Fibroblast of peridontal ligament (primary cell): ENCODE results near the gene MUS81.
"Not testable (repeated sequence)": the region's sequence is repeated elsewhere in the genome, so short reads cannot be mapped to it uniquely, and the experiment has no call there.

Source experiments
- DNase-seq: peaks from one replicate; pipeline ENCODE4 v3.0.0-alpha.2; 2010; ENCODE audit errors: extremely low read depth

Gene MUS81, protein sequence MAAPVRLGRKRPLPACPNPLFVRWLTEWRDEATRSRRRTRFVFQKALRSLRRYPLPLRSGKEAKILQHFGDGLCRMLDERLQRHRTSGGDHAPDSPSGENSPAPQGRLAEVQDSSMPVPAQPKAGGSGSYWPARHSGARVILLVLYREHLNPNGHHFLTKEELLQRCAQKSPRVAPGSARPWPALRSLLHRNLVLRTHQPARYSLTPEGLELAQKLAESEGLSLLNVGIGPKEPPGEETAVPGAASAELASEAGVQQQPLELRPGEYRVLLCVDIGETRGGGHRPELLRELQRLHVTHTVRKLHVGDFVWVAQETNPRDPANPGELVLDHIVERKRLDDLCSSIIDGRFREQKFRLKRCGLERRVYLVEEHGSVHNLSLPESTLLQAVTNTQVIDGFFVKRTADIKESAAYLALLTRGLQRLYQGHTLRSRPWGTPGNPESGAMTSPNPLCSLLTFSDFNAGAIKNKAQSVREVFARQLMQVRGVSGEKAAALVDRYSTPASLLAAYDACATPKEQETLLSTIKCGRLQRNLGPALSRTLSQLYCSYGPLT

GRCh38 chr11:65860278-65861164, at the start of gene MUS81:
Gene MUS81 (plus strand): TSS chr11:65860433. CDS start chr11:65860754, 321 bp downstream.
- DNase-seq, result peak; percentile 97

DNA sequence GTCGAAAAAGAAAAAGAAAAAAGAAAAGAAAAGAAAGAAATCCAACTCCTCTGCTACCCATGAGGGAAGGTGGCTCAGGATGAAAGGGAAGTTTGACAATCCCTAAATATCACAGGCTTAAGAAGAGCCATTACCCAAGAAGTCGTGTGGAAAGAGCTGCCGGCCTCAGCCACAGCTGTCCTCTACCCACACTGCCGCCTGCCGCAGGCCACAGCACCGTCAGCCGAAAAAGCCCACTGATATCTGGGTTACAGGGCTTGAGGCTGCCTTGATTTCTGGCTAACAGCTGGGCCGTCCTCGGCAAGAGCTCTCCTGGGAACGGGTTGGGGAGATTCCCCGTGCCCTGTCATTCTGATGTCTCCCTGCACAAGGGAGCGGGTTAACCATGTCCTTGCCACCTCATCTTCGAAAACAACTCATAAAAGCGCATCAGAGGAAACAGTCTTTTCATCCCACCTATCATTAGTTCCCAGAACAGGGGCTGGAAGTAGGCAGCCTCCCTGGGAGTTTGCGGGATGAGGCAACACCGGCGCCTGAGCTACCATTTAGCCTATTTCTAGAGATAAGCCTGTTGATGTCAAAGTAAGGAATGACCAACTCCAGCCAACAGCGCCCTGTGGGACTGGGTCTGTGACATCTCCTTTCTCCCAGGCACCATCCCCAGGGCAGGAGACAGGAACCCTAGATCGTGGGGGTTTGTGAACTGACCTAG, 48.3 kb upstream of the MUS81 start:
- DNase-seq, result no peak

GRCh38 chr11:65814131-65814985, 45.9 kb upstream of the MUS81 start:
- no peak for DNase-seq

DNA sequence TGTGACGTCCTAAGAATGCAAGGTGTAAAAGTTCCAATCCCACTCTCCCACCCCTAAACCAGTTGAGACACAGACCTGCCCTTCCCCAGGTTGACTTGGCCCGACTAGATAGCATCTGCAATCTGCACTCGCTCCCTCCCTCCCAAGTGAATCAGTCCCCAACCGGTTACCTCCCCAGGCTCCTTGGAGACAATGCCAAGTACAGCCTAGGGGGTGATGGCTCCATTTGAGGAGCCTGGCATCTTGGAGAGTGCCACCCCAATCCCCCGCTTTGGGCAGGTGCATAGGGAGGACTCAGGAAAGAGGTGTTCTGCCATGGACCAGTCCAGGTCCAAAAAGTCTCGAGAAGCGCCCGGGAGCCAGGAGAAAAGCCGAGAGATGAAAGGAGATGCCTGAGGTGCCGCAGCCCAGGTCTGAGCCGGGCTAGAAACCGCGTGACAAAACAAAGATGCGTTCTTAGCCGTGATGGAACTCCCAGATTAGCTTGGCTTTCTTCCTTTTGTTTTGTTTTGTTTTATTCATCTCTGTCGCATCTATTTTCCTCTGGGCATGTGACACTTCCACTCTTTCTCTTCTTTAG, 45.2 kb upstream of the MUS81 start:
- DNase-seq, result no peak

DNA sequence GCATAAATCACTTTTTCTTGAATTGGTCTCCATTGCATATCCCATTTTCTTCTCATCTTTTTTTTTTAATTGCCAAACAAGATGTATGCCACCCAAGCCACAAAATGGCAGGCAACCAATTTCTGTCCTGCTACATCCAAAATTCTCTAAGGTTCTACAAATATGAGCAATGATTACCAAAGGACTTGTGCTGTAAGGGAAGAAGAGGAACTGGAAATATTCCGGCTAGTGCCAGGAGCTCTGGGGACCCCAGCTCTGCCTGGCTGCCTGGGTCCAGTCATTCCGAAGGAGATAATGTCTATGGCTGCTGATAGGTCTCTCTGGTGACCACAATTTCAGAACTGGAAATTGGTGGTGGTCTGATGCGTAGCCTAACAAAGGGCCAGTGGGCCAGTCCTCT, 43.5 kb upstream of the MUS81 start:
- no peak for DNase-seq

- peak; percentile 31 for DNase-seq
Measured at GRCh38 chr11:65817312-65817834, 42.9 kb upstream of the MUS81 start.

DNA sequence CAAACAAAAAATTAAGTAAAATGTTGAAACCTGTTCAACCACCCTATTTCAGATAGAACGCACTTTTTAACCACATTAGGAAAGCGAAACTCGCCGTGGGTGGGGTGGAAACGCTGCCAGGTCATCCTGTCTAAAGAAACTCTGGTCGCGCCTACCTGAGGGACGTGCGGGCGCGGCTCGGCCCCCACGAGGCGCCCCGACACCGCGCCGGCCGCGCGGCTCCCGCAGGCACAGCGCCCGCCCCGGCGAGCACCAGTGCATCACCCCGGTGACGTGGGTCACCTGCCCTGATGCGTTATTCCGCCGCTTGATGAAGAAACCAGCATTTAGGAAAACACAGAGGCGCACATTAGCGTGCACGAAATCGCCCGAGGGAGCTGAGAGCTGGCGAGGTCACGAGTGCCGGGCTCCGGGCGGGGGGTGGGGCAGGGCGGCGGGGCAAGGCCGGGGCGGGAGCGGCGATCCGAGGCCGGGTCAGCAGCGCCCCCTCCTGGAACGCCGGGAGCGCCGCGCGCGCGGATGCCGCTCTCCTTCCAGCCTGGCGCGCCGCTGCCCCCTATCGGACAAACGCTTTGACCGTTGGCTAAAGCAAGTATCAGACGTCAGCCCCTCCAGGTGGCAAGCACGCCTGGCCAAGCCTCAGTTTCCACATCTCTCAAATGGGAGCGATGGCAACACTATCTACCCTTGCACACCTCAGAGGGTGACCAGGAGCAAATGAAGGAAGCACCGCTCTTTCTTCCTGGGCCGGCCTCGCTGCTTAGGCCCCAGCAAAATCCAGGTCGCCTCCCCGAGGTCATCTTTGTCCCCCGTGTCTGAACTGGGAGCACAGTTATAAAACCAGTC, 42.2 kb upstream of the MUS81 start:
- peak; percentile 83 for DNase-seq

GRCh38 chr11:65821107-65821506, 39.1 kb upstream of the MUS81 start:
- no peak for DNase-seq

GRCh38 chr11:65822776-65823528, 37.3 kb upstream of the MUS81 start:
- DNase-seq, result no peak

- no peak for DNase-seq
Measured at GRCh38 chr11:65826984-65827735, 33.1 kb upstream of the MUS81 start.

DNA sequence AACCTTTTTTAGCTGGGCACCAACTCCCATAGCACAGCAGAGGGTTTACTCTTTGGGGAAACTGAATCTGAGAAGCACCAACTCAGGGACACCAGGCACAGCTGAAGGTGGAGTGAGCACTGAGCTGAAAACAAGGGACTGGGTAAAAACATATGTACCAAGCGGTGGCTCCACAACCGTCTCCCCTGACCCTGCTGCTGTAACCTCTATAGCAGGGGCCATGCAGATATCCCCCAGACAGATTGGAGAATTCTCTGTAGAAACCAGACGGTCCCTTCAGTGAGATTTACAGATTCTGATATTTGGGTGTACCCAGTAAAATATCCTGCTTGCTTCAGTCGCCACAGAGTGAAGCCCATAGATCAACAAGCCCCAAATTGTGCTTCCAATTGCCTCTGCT, 30.8 kb upstream of the MUS81 start:
- no peak for DNase-seq

DNA sequence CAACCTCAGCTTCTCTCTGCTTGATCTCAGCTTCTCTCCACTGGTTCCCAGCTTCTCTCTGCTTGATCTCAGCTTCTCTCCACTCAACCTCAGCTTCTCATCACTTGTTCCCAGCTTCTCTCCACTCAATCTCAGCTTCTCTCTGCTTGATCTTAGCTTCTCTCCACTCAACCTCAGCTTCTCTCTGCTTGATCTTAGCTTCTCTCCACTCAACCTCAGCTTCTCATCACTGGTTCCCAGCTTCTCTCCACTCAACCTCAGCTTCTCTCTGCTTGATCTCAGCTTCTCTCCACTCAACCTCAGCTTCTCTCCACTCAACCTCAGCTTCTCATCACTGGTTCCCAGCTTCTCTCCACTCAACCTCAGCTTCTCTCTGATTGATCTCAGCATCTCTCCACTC, 28.0 kb upstream of the MUS81 start:
- DNase-seq, result not testable (repeated sequence)

- DNase-seq, result peak; percentile 87
Measured at GRCh38 chr11:65833297-65834030, 26.8 kb upstream of the MUS81 start, which contains the start of gene SNX32. Gene SNX32 (plus strand): TSS chr11:65833963. CDS start chr11:65834066, 103 bp downstream.

DNA sequence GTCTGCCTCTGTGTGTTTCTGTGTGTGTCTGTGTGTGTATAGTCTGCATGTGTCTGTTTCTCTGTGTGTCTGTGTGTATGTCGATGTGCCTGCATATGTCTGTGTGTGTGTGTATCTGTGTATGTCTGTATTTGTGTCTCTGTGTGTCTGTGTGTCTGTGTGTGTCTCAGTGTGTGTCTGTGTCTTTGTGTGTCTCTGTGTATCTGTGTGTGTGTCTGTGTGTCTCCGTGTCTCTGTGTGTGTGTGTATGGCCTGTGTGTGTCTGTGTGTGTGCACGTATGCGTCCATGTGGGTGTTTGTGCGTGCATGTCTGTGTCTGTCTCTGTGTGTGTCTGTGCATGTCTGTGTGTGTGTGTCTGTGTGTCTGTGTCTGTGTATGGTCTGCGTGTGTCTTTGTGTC, 26.0 kb upstream of the MUS81 start:
- DNase-seq, result no peak

- DNase-seq, result no peak
Measured at GRCh38 chr11:65842144-65842543, 18.1 kb upstream of the MUS81 start.

DNA sequence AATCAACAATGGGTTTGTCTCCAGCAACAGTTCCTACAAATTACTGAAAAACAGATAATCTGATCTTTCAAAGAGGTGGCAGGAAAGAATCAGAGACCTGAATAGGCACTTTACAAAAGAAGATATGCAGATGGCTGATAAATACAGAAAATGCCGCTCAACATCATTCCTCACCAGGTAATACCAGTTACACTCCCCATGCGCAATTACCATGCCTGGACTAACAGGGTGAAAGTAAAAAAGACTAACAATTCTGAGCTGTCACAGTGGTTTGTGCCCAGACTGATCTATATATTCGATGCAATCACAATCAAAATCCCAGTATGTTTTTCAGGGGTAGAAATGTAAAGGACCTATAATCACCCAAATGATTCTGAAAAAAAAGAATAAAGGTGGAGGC, 16.4 kb upstream of the MUS81 start:
- no peak for DNase-seq

- no peak for DNase-seq
Measured at GRCh38 chr11:65844231-65844872, 15.9 kb upstream of the MUS81 start.
